NCI-H1105 (cell line): ENCODE data around the gene CRYBG1.

Experiments
- DNase-seq: peaks from one replicate; lab custom pipeline; 2025; lab: John Stamatoyannopoulos, UW

The CRYBG1 gene

DNA sequence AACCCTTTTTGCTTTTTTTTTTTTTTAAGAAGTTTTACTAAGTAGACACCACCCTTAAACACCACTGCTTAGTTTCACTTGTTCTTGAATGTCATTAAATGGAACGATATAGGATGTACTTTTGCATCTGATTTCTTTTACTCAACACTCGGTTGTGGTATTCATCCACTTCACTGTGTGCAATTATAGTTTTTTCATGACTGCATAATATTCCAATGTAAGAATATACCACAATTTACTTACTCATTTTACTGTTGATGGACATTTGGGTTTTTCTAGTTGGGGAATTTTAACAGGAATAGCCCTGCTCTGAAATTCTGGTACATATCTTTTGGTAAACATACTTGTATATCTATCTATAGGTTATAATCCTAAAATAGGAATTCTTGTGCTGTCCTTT lies 238.9 kb downstream of the CRYBG1 start:
- no peak for DNase-seq

DNA sequence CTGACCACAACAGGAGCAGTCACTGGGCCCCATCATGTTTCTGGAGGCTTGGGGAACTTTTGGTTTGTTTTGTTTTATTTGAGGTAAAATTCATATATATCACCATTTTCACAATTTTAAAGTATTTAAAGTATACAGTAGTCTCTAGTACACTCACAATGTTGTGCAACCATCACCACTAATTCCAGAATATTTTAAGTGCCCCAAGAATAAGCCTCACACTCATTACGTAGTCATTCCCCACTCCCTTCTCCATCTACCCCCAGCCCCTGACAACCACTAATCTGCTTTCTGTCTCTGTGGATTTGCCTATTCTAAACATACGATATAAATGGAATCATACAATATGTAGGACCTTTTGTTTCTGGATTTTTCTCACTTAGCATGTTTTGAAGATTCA lies 239.8 kb downstream of the CRYBG1 start:
- DNase-seq = no peak

- DNase-seq = peak; percentile 7
These were observed 247.7 kb downstream of the CRYBG1 start for GRCh38 chr6:106608080-106608668.

- DNase-seq = peak; percentile 32
These were observed 249.2 kb downstream of the CRYBG1 start for GRCh38 chr6:106609699-106610098.

DNA sequence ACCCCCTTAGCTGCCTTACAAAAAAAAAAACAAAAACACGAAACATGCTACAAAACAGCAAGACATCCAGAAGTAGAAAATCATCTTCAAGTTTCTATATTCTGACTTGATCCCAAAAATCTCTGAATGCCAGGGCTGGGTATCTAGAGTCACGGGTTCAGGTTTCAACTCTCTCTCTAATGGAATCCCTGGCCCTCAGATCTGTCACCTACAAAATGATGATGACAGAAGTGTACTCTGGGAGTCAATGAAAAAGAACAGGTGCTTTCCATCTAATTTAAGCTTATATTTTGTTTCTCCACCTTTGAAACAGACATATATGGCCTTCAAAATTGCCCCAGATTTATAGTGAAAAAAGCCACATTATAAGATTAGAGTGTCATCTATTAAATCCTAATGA lies 250.5 kb downstream of the CRYBG1 start:
- DNase-seq = no peak

DNA sequence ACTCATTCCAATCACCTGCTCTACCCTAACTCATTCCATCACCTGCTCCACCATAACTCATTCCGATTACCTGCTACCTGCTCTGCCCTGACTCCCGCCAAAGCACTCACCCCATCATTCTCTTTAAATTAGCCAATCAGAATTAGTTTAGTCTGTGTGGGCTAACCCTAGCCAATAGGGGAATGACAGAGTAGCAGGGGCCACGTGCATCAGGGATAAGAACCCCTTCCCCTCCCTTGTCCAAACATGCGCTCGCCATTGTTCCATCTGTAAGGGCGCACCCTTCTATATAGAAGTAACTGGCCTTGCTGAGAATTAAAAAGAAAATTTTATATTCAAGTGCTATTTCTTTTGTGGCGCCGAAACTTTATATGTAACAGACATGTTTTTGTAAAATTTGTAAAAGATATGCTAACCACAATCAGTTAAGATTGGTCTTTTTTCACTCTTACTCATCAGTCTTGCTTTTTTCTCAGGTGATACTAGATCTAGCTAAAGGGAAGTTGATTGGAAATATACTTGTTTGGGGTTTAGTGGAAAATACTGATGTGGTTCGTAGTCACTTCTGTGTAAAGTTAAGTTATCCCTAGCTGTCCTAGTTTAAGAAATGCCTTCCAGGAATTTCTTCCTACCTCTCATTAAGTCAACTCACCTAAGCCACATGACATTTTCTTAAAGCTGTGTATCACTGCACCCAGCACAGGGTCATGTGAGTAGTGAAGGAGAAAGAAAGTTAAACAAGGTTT lies 252.3 kb downstream of the CRYBG1 start:
- no peak for DNase-seq

DNA sequence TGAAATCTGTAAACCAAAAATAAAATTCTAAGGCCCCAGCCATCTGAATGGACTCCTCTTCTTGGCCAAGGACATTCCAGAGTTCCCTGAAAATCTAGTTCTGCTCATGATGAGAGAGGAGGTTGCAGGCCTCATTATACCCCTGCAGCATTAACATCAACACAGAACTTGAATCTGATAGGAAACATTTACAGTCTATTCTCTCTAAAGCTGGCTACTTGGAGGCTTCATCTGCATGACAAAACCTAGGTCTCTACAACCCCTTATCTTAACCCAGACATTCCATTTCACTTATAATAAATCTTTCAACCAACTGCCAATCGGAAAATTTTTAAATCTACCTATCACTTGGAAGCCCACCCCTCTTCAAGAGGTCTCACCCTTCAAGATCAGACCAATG lies 253.1 kb downstream of the CRYBG1 start:
- DNase-seq = no peak

DNA sequence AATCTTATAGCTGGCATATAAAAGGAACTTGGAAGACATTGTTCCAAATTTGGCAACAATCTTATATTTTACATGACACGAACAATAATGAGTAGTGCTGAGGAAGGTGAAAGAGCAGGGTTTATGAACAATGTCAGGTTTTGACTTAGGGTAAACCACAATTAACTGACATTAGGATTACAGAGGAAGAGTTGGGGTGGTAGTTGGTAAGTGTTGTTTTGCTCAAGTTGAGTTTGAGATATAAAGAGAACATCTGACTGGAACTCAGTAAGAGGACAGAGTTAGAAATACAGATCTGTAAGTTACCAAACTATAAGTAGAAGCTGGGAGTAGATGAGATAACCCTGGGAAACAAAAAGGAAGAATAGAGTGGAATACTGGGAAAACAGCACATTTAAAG lies 253.6 kb downstream of the CRYBG1 start:
- no peak for DNase-seq

DNA sequence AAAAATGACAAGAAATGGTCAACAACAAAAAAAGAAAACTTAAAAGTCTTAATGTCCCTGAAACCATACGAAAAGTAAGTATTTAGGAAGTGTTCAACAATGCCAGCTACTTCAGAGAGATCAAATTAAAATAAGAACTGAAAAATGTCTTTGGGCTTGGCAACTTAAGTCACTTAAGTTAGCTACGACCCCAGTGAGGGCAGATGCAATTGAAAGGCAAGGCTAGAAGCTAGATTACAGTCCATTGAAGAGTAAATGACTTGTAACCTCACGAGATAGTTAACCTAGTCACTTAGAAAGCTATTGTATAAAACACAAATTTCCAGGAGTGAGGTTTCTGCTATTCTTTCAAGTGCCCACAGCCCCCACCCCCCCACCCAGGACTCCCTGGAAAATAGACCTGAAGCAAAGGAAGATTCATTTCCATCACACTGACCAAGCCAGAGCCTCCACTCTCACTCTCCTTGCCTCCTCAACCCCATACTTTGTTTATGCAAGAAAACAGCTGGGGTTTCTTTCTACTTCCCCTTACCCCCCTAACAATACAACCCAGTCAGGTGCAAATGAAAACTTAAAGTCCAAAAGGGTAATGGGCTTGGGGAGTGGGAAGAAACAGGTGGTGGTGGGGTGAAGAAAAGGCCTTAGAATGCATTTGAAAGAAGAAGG lies 254.2 kb downstream of the CRYBG1 start:
- no peak for DNase-seq

DNA sequence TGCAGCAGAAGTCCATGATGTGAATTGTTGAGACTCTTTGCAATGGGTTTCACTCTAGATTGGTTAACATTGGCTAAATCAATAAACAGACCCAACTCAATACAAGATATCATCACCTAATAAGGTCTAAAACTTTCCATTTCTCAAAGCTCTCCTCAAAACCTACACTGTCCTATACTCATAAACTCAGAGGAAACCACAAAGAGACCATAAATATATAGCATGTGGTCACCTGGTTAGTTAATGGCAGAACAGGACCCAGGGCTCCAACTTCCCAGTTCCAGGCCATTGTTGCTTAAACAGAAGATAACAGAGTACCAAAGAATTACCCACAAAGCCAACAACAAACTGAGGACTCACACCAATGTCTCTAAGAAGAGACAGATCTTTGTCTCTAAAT lies 256.8 kb downstream of the CRYBG1 start:
- no peak for DNase-seq

DNA sequence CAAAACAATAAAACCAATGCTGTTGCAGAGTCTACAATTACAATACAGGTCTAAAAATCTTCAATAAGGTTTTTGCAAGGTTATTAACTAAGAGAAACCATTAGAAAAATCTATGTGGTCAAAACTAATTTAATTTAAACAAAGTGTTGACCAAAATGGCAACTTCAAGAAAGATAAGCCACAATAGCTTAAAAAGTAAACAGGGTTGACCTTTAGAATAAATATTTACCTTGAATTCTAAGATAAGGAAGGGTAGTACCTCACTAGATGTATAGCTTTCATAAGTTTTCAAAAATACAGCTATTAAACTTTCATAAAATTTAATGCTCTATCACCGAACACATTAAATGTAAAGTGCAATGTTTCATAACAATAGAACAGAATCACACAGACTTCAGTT lies 257.3 kb downstream of the CRYBG1 start:
- no peak for DNase-seq

DNA sequence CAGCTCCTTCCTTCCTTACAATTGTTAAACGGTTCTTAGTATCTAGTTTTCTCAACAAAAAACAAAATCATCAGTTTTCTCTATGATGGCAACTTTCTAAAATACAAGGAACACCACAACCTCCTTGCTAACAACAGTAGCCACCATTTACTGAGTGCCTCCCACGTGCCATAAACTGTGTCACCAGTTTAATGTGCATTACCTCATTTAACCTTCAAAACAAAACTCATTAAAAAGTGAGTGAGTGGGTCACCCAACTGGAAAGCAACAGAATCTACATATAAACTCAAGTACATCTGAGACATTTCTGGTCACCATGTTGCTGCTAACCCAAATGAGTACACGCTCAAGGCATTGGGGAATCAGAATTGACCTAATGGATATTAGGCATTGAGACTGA lies 257.8 kb downstream of the CRYBG1 start:
- no peak for DNase-seq

GRCh38 chr6:106619223-106619622 lies 258.7 kb downstream of the CRYBG1 start:
- no peak for DNase-seq

DNA sequence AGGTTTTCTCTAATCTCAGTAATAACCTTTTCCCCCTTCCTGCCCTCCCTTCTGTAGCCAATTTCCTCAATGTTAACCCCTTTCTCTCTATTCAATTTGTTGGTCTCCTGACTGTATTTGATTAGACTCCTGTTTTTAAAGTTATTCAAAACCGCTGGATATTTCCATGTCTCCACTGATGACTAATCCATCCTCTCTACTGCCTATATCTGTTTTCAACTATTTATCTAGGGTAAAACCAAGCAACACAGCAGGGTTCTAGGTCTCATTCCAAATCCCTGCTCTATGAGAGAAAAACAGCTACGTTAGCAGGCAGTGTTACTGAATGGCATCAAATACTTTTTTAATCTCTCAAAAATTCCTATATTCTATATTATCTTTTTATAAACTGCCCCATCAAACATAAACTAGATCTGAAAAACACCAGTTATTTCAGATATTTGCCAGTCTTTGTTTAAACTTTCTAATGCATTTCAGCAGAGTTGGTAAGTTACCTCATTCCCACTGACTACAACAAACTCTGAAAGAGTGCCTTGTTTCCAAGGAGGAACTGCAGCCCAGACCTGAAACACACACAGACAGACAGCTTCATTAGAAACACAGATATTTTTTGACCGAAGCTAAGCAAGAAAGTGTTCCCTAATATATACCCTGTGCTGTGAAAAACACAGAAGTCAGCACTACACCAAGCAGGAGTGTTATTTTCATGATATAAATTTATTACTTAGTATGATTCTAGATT lies 260.6 kb downstream of the CRYBG1 start:
- no peak for DNase-seq
